Astrocyte of the spinal cord (primary cell): Measurements from ENCODE around the gene VPS8.

Experiments
- DNase-seq: peaks from one replicate; pipeline ENCODE4 v3.0.0; 2011; ENCODE audit warnings: low read depth, low spot score
- H3K4me3 ChIP-seq: 2 replicates; pipeline ENCODE4 v1.5.1; 2011; ENCODE audit warnings: low read depth, mild to moderate bottlenecking, low read length, moderate library complexity
- in situ Hi-C: cut with HindIII; loops from 2 replicates; pipeline ENCODE4 v1.10.0; 2017; ENCODE audit warnings: low sequenced_read_pairs
- TF ChIP-seq, protein P1 (sequence below): IDR thresholded peaks from 2 replicates; pipeline ENCODE4 v1.5.1; 2012; ENCODE audit warnings: low read depth, mild to moderate bottlenecking, low read length, inconsistent platforms

VPS8 gene

GRCh38 chr3:185021256-185021655, 209.3 kb downstream of the VPS8 start:
- TF ChIP-seq, protein P1, sequence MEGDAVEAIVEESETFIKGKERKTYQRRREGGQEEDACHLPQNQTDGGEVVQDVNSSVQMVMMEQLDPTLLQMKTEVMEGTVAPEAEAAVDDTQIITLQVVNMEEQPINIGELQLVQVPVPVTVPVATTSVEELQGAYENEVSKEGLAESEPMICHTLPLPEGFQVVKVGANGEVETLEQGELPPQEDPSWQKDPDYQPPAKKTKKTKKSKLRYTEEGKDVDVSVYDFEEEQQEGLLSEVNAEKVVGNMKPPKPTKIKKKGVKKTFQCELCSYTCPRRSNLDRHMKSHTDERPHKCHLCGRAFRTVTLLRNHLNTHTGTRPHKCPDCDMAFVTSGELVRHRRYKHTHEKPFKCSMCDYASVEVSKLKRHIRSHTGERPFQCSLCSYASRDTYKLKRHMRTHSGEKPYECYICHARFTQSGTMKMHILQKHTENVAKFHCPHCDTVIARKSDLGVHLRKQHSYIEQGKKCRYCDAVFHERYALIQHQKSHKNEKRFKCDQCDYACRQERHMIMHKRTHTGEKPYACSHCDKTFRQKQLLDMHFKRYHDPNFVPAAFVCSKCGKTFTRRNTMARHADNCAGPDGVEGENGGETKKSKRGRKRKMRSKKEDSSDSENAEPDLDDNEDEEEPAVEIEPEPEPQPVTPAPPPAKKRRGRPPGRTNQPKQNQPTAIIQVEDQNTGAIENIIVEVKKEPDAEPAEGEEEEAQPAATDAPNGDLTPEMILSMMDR, result no peak
- in situ Hi-C loops, result no loop called here
- DNase-seq, result no peak
- H3K4me3 ChIP-seq, result no peak overlapping the region

- no peak for DNase-seq
- TF ChIP-seq, protein P1, result no peak
- in situ Hi-C loops, result no loop called here
Measured at GRCh38 chr3:185024406-185024805, 212.4 kb downstream of the VPS8 start.

DNA sequence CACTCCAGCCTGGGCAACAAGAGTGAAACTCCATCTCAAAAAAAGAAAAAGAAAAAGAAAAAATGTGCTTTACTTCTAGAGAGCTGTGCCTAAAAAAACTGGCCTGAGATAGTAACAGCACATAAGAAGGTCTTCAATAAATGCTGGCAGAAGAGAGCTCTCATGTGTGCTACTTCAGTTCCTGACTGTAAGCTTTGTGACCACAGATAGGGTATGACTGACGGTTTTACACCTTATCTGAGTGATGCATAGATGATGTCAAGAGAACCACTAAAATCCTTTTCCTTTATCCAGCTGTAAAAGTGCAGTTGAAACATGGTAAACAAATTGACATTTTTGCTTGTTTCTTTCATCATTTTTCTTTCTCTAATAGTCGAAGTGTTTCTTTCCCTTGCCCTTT, 213.0 kb downstream of the VPS8 start:
- TF ChIP-seq, protein P1, result no peak
- in situ Hi-C loops, result no loop called here
- H3K4me3 ChIP-seq, result no peak overlapping the region
- no peak for DNase-seq

More at GRCh38 chr3:185024406-185024805, 212.4 kb downstream of the VPS8 start:
- no peak overlapping the region for H3K4me3 ChIP-seq

DNA sequence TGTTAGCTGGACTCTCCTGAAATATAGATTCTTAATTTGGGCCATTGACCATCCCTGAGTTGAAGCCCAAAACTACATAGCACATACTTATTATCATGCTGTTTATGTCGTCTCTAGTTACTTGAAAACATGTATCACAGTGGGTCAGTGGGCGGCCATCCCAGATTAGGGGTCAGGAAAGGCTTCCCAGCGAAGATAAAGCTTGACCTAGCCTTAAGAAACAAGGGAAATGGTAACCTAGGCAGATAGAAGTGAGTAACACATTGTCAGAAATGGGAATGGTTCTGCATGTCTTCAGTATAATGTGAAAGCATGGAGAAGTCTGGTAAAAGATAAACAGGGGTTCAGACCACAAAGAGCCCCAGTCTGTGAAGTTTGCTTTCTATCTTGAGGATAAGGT, 216.2 kb downstream of the VPS8 start:
- no peak for DNase-seq
- TF ChIP-seq, protein P1, result no peak
- no peak overlapping the region for H3K4me3 ChIP-seq
- in situ Hi-C loops, result no loop called here

DNA sequence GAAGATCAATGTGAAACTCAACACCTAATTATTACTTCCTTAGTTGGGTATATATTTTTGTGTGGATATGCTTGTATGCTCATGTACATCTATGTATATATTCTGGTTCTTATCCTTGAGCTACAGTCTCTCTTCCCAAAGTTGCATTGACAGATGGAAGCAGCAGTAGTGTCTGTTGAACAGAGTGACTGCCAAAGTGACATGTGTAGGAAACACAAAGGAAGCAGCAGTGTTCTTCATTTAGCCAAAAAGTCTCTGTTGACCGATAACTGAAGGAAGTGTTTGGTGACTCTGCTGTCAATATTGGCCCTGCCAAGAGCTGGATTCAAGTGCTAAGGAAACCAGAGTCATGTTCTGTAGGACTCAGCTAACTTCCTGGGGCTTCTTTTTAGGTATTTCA, 217.1 kb downstream of the VPS8 start:
- in situ Hi-C loops, result no loop called here
- TF ChIP-seq, protein P1, result no peak
- H3K4me3 ChIP-seq, result no peak overlapping the region
- no peak for DNase-seq

DNA sequence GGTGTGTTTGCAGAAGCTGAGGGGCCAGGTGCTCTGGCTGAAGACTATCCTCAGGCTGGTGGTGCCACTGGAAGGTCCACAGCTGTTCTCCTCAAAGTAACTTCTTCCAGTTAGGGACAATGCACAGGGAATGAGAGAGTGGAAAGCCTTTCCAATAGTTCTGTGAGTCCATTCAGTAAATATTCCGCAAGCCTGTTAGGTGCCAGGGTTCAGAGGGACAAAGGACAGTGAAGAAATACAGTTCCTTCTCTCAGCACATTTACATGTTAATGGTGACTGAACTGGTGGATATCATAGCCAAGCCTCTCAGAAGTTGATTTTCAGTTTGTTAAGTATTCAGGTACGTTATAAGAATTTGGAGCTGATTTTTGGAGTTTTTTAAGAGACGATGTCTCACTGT, 218.4 kb downstream of the VPS8 start:
- in situ Hi-C loops, result no loop called here
- TF ChIP-seq, protein P1, result no peak
- H3K4me3 ChIP-seq, result no peak overlapping the region
- no peak for DNase-seq

GRCh38 chr3:185030951-185031350, 219.0 kb downstream of the VPS8 start:
- no peak overlapping the region for H3K4me3 ChIP-seq
- no peak for DNase-seq
- TF ChIP-seq, protein P1, result no peak
- in situ Hi-C loops, result no loop called here
